HCT116 (cell line): ENCODE measurements around the gene RPL13. TPM values are rescaled to one million over a fixed set of nuclear protein-coding genes. Genes with fewer than 3 reads are reported as not detected.
A peak's percentile ranks its signal among the peaks of the same experiment; 100 is the strongest.

Source experiments
- ATAC-seq: fragments of 200-7000 bp; cut with Tn5 transposase; 2 replicates; pipeline ENCODE4 v1.9.1; 2020; ENCODE audit warnings: mild to moderate bottlenecking, moderate library complexity
- BruUV-seq: library from RNA; stranded (reverse); fragments of 400-500 nt; replicated peaks from 2 replicates; lab custom pipeline; 2021; lab: Mats Ljungman, UMichigan
- CTCF ChIA-PET: fragments of 300-600 bp; sonication (Branson Sonifier 250); formaldehyde crosslinking; loops from one replicate; lab custom pipeline; 2021; ENCODE audit warnings: antibody characterized with exemption; lab: Charles Lee
- POLR2A ChIA-PET: fragments of 300-600, 350-600 bp; sonication (Branson Sonifier 250); formaldehyde crosslinking; loops from one replicate; lab custom pipeline; 2021; ENCODE audit warnings: antibody characterized with exemption; lab: Charles Lee
- RAD21 ChIA-PET, 2 experiments: fragments of 300-600 bp; sonication (Branson Sonifier 250); formaldehyde crosslinking; loops; one replicate each; lab custom pipeline; 2023; ENCODE audit warnings: low total read pairs in 2 of 2; ENCODE audit not compliant: uncharacterized antibody in 2 of 2, unreplicated experiment in 2 of 2, low non-redundant PET in 1 of 2; lab: Charles Lee
- DNase-seq: peaks from one replicate; pipeline ENCODE4 v3.0.0-alpha.2; 2010; ENCODE audit warnings: low read depth, low spot score
- H2AFZ ChIP-seq: fragments of 200-600 bp; shearing (Covaris generic), sonication (generic); 2 replicates; pipeline ENCODE4 v1.6.1; 2017; ENCODE audit warnings: low read depth, mixed run types, mixed read lengths, antibody characterized with exemption, low read length; ENCODE audit not compliant: poor library complexity, severe bottlenecking
- H3K27ac ChIP-seq: 2 replicates; pipeline ENCODE4 v1.5.1; 2012; ENCODE audit warnings: low read depth, low read length
- H3K27me3 ChIP-seq: fragments of 200-600 bp; sonication (generic); 2 replicates; pipeline ENCODE4 v1.6.1; 2016; ENCODE audit warnings: mixed run types, low read length, mixed read lengths; ENCODE audit not compliant: insufficient read depth
- H3K36me3 ChIP-seq, 2 experiments: fragments of 200-500 bp in 1 of 2; fragments of 200-600 bp in 1 of 2; sonication (Bioruptor generic) in 1 of 2; sonication (generic) in 1 of 2; 2 replicates each; pipeline versions ENCODE4 v1.5.1 to v1.6.1; 2014 to 2016; ENCODE audit warnings: low read length in 2 of 2, inconsistent platforms in 1 of 2, mixed read lengths in 1 of 2, mixed run types in 1 of 2; ENCODE audit not compliant: insufficient read depth in 2 of 2, control insufficient read depth in 1 of 2
- H3K4me1 ChIP-seq, 2 experiments: fragments of 200-600 bp in 1 of 2; sonication (generic) in 1 of 2; 2 replicates each; pipeline versions ENCODE4 v1.5.1 to v1.6.1; 2012 to 2017; ENCODE audit warnings: low read length in 2 of 2, inconsistent platforms in 1 of 2, mild to moderate bottlenecking in 1 of 2, mixed read lengths in 1 of 2, mixed run types in 1 of 2, moderate library complexity in 1 of 2; ENCODE audit not compliant: insufficient read depth in 2 of 2, control insufficient read depth in 1 of 2
- H3K4me2 ChIP-seq: fragments of 200-600 bp; sonication (generic); 2 replicates; pipeline ENCODE4 v1.6.1; 2017; ENCODE audit warnings: mixed run types, low read length, mixed read lengths
- H3K4me3 ChIP-seq, 2 experiments: fragments of 200-600 bp in 1 of 2; sonication (generic) in 1 of 2; replicated peaks in 1 of 2; 2 replicates each; pipeline ENCODE4 v1.5.1; 2011 to 2016; ENCODE audit warnings: low read length in 2 of 2, control low read depth in 1 of 2, low read depth in 1 of 2, mild to moderate bottlenecking in 1 of 2, mixed read lengths in 1 of 2, mixed run types in 1 of 2
- H3K79me2 ChIP-seq: fragments of 200-600 bp; sonication (generic); 2 replicates; pipeline ENCODE4 v1.6.1; 2017; ENCODE audit warnings: mild to moderate bottlenecking, mixed run types, low read length, moderate library complexity, mixed read lengths; ENCODE audit not compliant: insufficient read depth
- H3K9ac ChIP-seq: fragments of 200-600 bp; sonication (generic); 2 replicates; pipeline ENCODE4 v1.6.1; 2016; ENCODE audit warnings: low read length, mixed read lengths
- H3K9me2 ChIP-seq: fragments of 200-600 bp; sonication (generic), shearing (Covaris generic); 2 replicates; pipeline ENCODE4 v1.6.1; 2017; ENCODE audit warnings: mixed run types, mild to moderate bottlenecking, moderate library complexity; ENCODE audit not compliant: insufficient read depth
- H3K9me3 ChIP-seq, 2 experiments: fragments of 200-500 bp in 1 of 2; fragments of 200-600 bp in 1 of 2; sonication (Bioruptor generic) in 1 of 2; sonication (generic) in 1 of 2; 2 replicates each; pipeline ENCODE4 v1.6.1; 2014 to 2017; ENCODE audit warnings: low read length in 2 of 2, mixed read lengths in 2 of 2, inconsistent platforms in 1 of 2, low read depth in 1 of 2, mild to moderate bottlenecking in 1 of 2, mixed run types in 1 of 2, moderate library complexity in 1 of 2; ENCODE audit not compliant: control insufficient read depth in 1 of 2, insufficient read depth in 1 of 2
- H4K20me1 ChIP-seq: fragments of 200-600 bp; sonication (generic), shearing (Covaris generic); 2 replicates; pipeline ENCODE4 v1.6.1; 2017; ENCODE audit warnings: mixed run types, mild to moderate bottlenecking, moderate library complexity; ENCODE audit not compliant: insufficient read depth
- ATF3 ChIP-seq: IDR thresholded peaks from 2 replicates; pipeline ENCODE4 v1.6.1; 2012
- CBX3 ChIP-seq: IDR thresholded peaks from 2 replicates; pipeline ENCODE4 v1.6.1; 2012; ENCODE audit warnings: low read depth
- CEBPB ChIP-seq: IDR thresholded peaks from 2 replicates; pipeline ENCODE4 v1.6.1; 2012; ENCODE audit warnings: low read depth
- CTCF ChIP-seq, 3 experiments: fragments of 200-600 bp in 1 of 3; sonication (generic) in 1 of 3; IDR thresholded peaks in 2 of 3; conservative IDR thresholded peaks in 1 of 3; 2 replicates each; pipeline ENCODE4 v1.5.1; 2012 to 2017; ENCODE audit warnings: low read depth in 2 of 3, low read length in 2 of 3, antibody characterized with exemption in 1 of 3, borderline replicate concordance in 1 of 3, control low read depth in 1 of 3, mild to moderate bottlenecking in 1 of 3, mixed read lengths in 1 of 3, mixed run types in 1 of 3, moderate library complexity in 1 of 3; ENCODE audit not compliant: insufficient read depth in 1 of 3
- EGR1 ChIP-seq: IDR thresholded peaks from 2 replicates; pipeline ENCODE4 v1.6.1; 2012; ENCODE audit warnings: low read depth
- ELF1 ChIP-seq: IDR thresholded peaks from 2 replicates; pipeline ENCODE4 v1.6.1; 2012; ENCODE audit warnings: low read depth, borderline replicate concordance
- EZH2 ChIP-seq: fragments of 200-600 bp; sonication (generic); IDR thresholded peaks from 2 replicates; pipeline ENCODE4 v1.6.1; 2017; ENCODE audit warnings: antibody characterized with exemption, mixed run types
- EZH2phosphoT487 ChIP-seq: fragments of 200-600 bp; IDR thresholded peaks from 2 replicates; pipeline ENCODE4 v1.6.1; 2018; ENCODE audit warnings: antibody characterized with exemption, borderline replicate concordance
- FOSL1 ChIP-seq: IDR thresholded peaks from 2 replicates; pipeline ENCODE4 v1.6.1; 2012; ENCODE audit warnings: low read depth
- JUND ChIP-seq: IDR thresholded peaks from 2 replicates; pipeline ENCODE4 v1.6.1; 2012
- POLR2A ChIP-seq: IDR thresholded peaks from 2 replicates; pipeline ENCODE4 v1.7.0; 2011; ENCODE audit warnings: borderline replicate concordance; ENCODE audit not compliant: insufficient read depth, insufficient read length; ENCODE audit errors: extremely low read depth
- POLR2AphosphoS5 ChIP-seq: IDR thresholded peaks from 2 replicates; pipeline ENCODE4 v1.6.1; 2011; ENCODE audit warnings: mild to moderate bottlenecking, low read depth, low read length, moderate library complexity
- RAD21 ChIP-seq: IDR thresholded peaks from 2 replicates; pipeline ENCODE4 v1.6.1; 2012; ENCODE audit warnings: low read depth, mild to moderate bottlenecking
- REST ChIP-seq: IDR thresholded peaks from 2 replicates; pipeline ENCODE4 v1.6.1; 2012; ENCODE audit warnings: low read depth
- SIN3A ChIP-seq: IDR thresholded peaks from 2 replicates; pipeline ENCODE4 v1.6.1; 2012; ENCODE audit warnings: low read depth
- SP1 ChIP-seq: IDR thresholded peaks from 2 replicates; pipeline ENCODE4 v1.6.1; 2012; ENCODE audit warnings: low read depth
- TCF7L2 ChIP-seq: IDR thresholded peaks from 2 replicates; pipeline ENCODE4 v1.7.0; 2011; ENCODE audit warnings: borderline replicate concordance, inconsistent platforms; ENCODE audit not compliant: insufficient read depth, insufficient read length; ENCODE audit errors: extremely low read depth
- ZBTB33 ChIP-seq: IDR thresholded peaks from 2 replicates; pipeline ENCODE4 v1.6.1; 2011; ENCODE audit warnings: mild to moderate bottlenecking, low read length, moderate library complexity; ENCODE audit not compliant: insufficient replicate concordance; ENCODE audit errors: extremely low read depth
- ZFX ChIP-seq: fragments of 450-650 bp; IDR thresholded peaks from 2 replicates; pipeline ENCODE4 v1.6.1; 2017
- ZNF274 ChIP-seq: fragments of 200-500 bp; sonication (Bioruptor generic); IDR thresholded peaks from 2 replicates; pipeline ENCODE4 v1.6.1; 2014; ENCODE audit warnings: mild to moderate bottlenecking, low read depth, low read length, inconsistent platforms
- intact Hi-C: fragments of 100-400 bp; cut with micrococcal nuclease; formaldehyde crosslinking; loops from 2 replicates; pipeline ENCODE4 v1.10.0; 2022
- total RNA-seq: library from RNA; stranded (reverse); gene quantifications from one replicate; pipeline ENCODE4 v1.2.1, GENCODE V29; 2021; ENCODE audit not compliant: unreplicated experiment

RPL13 gene
- total RNA-seq, 1 experiment from 2014 or later = 4,404 TPM

- Histone ChIP-seq H3K9me2 (no peaks in the 10 kb centered on the region), H3K79me2 (no peaks in the 10 kb centered on the region), H2AFZ (no peak overlapping the region), H4K20me1 (no peaks in the 10 kb centered on the region), H3K4me2 (peak overlapping the region; percentile 10; the same call in 1 of the 2 replicates), H3K27ac (no peak overlapping the region), H3K4me1 (peaks cover 28 to 57% of the 10 kb centered on the region in 2 experiments), H3K27me3 (no peaks in the 10 kb centered on the region), H3K9ac (no peak overlapping the region), H3K9me3 (no peaks in the 10 kb centered on the region), H3K4me3 (no peak overlapping the region), H3K36me3 (peaks cover 0 to 3% of the 10 kb centered on the region in 2 experiments; a peak in 1 of 4 replicates)
- RAD21 ChIA-PET = no interaction called here
- intact Hi-C loops = no loop called here
- no TSS peak for BruUV-seq
- DNase-seq (no peak), ATAC-seq (no peak)
- POLR2A ChIA-PET = no interaction called here
- CTCF ChIA-PET = interaction anchor here (2.0 to 2.1 kb wide), 3 partner anchors 8 to 14 kb away, joined by 4 to 17 read pairs (median 10); partner anchors contain the start of gene DPEP1
- TF ChIP-seq RAD21 (no peak), ZBTB33 (no peak), CEBPB (no peak), REST (no peak), EZH2phosphoT487 (no peak), SIN3A (no peak), ZNF274 (no peak), JUND (no peak), ZFX (no peak), FOSL1 (no peak), EGR1 (no peak), EZH2 (no peak), SP1 (no peak), ELF1 (no peak), CTCF (IDR thresholded peaks at IDR 0.05 in 2 of 3, conservative IDR thresholded peaks at IDR 0.05 in 1 of 3; ENCODE audit: borderline replicate concordance in 1 of 3, insufficient read depth in 1 of 3, low read depth in 2 of 3, low read length in 2 of 3) (no peak), ATF3 (no peak), CBX3 (no peak), POLR2AphosphoS5 (no peak), TCF7L2 (no peak), POLR2A (no peak)
These were observed 40.5 kb downstream of the RPL13 start for GRCh38 chr16:89600956-89601355.
